Measurements from ENCODE around the gene SEMA6C. TPM values are rescaled to one million over a fixed set of nuclear protein-coding genes. Genes with fewer than 3 reads are reported as not detected.

SEMA6C gene
- total and polyA plus RNA-seq, 5 donors from 2014 or later = 0.63 to 7.2 (median 0.76) TPM

DNA sequence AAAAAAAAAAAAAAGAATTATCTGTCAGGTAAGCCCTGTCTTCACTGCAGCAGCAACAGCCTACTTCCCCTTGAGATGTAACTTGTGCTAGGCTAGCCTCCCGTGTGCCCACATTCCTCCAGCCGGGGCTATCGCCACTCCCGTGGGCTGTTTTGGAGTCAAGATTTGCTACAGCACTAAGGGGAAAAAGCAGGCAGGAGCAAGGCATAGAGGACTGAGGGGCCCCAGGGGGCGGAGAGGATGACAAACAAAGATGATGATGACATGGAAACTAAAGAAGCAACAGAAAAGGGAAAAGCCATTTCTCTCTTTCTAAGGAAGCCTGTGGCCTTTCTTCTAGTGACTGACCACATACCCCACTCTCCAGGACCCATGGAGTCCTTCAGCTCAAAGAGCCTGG lies 11.9 kb upstream of the SEMA6C start:
- Histone ChIP-seq H3K27me3 (ENCODE audit: control insufficient read depth, insufficient read depth, low read length) (no peaks in the 10 kb centered on the region), H3K27ac (ENCODE audit: insufficient read depth, low read length, poor library complexity, severe bottlenecking) (peak overlapping the region; percentile 37), H3K4me3 (ENCODE audit: low read depth, low read length) (peak overlapping the region; percentile 99), H3K4me1 (ENCODE audit: control insufficient read depth, insufficient read depth, low read length, poor library complexity, severe bottlenecking) (peaks cover 63% of the 10 kb centered on the region), H3K9me3 (ENCODE audit: control insufficient read depth in 2 of 2, low read length in 2 of 2) (no peaks in the 10 kb centered on the region), H3K36me3 (ENCODE audit: control insufficient read depth, insufficient read depth, low read length) (peaks cover 25% of the 10 kb centered on the region)
- H3K9me3 Mint-ChIP-seq = no peaks in the 10 kb centered on the region
- peak overlapping the region; percentile 93 to 97 (median 94) for H3K27ac Mint-ChIP-seq
- no peaks in the 10 kb centered on the region for H3K27me3 Mint-ChIP-seq
- DNase-seq = no peak
- peaks cover 26% of the 10 kb centered on the region for H3K36me3 Mint-ChIP-seq
- peaks cover 5 to 66% (median 52%) of the 10 kb centered on the region in 4 donors for H3K4me1 Mint-ChIP-seq
- H3K4me3 Mint-ChIP-seq = peak overlapping the region; percentile 98 to 100 (median 99)
- ATAC-seq (ENCODE audit: low read depth in 2 of 2) = no peak

DNA sequence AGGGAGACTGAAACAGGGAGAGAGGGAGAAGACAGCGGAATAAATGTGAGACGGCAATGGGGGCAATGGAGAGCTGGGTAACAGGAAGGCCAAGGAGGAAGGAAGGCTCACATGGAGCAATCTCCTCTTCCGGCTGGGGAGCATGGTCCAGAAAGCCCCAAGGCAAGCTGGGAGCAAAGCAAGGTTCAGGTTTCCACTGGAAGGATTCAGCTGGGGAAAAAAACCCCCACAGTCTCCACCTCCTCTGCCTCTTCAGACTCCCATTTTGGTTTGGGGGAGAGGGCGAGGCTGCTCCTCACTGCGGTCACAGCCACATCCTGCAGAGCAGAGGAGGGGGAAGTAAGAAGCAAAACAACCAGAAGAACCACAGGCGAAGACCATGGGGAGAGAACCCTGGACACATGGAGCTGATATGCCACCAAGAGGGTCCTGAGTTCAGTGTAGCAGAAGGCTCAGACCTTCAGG lies 10.7 kb upstream of the SEMA6C start:
- peak; percentile 47 to 88 (median 67) for DNase-seq
- H3K9me3 Mint-ChIP-seq = no peaks in the 10 kb centered on the region
- Histone ChIP-seq H3K27me3 (ENCODE audit: control insufficient read depth, insufficient read depth, low read length) (no peaks in the 10 kb centered on the region), H3K27ac (ENCODE audit: insufficient read depth, low read length, poor library complexity, severe bottlenecking) (peak overlapping the region; percentile 65), H3K4me3 (ENCODE audit: low read depth, low read length) (peak overlapping the region; percentile 99), H3K9me3 (ENCODE audit: control insufficient read depth in 2 of 2, low read length in 2 of 2) (no peaks in the 10 kb centered on the region), H3K4me1 (ENCODE audit: control insufficient read depth, insufficient read depth, low read length, poor library complexity, severe bottlenecking) (peaks cover 61% of the 10 kb centered on the region), H3K36me3 (ENCODE audit: control insufficient read depth, insufficient read depth, low read length) (peaks cover 22% of the 10 kb centered on the region)
- H3K27ac Mint-ChIP-seq = peak overlapping the region; percentile 93 to 99 (median 94)
- H3K4me3 Mint-ChIP-seq = peak overlapping the region; percentile 98 to 100 (median 99)
- H3K36me3 Mint-ChIP-seq = peaks cover 25% of the 10 kb centered on the region
- ATAC-seq (ENCODE audit: low read depth in 2 of 2) = peak; percentile 48 to 55
- no peaks in the 10 kb centered on the region for H3K27me3 Mint-ChIP-seq
- peaks cover 5 to 57% (median 43%) of the 10 kb centered on the region in 4 donors for H3K4me1 Mint-ChIP-seq

DNA sequence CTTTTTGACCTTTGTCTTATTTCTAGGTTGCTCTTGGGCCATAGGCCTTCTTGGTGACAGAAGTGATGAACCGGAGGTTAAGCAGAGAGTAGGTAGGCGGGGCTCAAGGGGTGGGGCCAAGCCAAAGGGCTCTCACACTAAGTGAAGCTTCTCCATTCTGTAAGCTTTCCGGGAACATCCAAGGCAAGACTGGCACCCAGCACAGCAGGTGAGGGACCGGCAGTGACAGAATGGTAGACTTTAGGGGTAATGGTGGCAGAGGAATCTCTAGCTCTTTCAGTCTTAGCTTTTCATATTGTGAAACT lies 10.0 kb upstream of the SEMA6C start, which contains the start of gene TNFAIP8L2:
TNFAIP8L2 (plus strand) TSS at position 135 of the 305 bp plus-strand sequence. CDS start 2,049 bp downstream, outside the sequence.
- peak within 1 kb of the TSS; percentile 93 to 99 (median 94) for H3K27ac Mint-ChIP-seq
- ATAC-seq (ENCODE audit: low read depth in 2 of 2) = peak; percentile 82 to 83
- H3K4me3 ChIP-seq (ENCODE audit: low read depth, low read length) = peak within 1 kb of the TSS; percentile 99
- no peaks in the 10 kb centered on the region for H3K9me3 Mint-ChIP-seq
- H3K4me3 Mint-ChIP-seq = peak within 1 kb of the TSS; percentile 98 to 100 (median 99)
- H3K4me1 ChIP-seq (ENCODE audit: control insufficient read depth, insufficient read depth, low read length, poor library complexity, severe bottlenecking) = peaks cover 54% of the 10 kb centered on the region
- peak; percentile 65 to 90 (median 67) for DNase-seq
- no peaks in the 10 kb centered on the region for H3K9me3 ChIP-seq (ENCODE audit: control insufficient read depth in 2 of 2, low read length in 2 of 2)
- peak within 1 kb of the TSS; percentile 65 for H3K27ac ChIP-seq (ENCODE audit: insufficient read depth, low read length, poor library complexity, severe bottlenecking)
- H3K36me3 Mint-ChIP-seq = peaks cover 19% of the 10 kb centered on the region
- peaks cover 5 to 50% (median 37%) of the 10 kb centered on the region in 4 donors for H3K4me1 Mint-ChIP-seq
- no peaks in the 10 kb centered on the region for H3K27me3 Mint-ChIP-seq
- peaks cover 22% of the 10 kb centered on the region for H3K36me3 ChIP-seq (ENCODE audit: control insufficient read depth, insufficient read depth, low read length)
- H3K27me3 ChIP-seq (ENCODE audit: control insufficient read depth, insufficient read depth, low read length) = no peaks in the 10 kb centered on the region

DNA sequence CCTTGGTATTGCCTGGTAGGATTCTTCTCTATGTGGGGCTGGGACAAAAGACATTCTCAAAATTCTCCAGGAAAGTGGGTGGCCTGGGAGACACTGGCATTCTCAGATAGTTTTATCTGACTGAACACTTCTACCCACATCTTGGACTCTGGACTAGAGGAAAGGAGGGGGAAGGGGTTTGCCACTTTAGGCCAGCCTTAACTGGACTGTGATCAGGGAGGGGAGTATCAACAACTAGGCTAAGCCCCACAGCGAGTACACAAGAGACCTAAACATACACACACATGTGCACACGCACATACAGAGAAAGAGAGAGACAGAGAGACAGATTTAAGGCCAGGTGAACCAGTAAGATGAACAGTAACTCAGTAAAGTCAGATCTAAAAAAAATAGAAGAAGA lies 1.2 kb upstream of the SEMA6C start:
- no peak overlapping the region for H3K27ac ChIP-seq (ENCODE audit: insufficient read depth, low read length, poor library complexity, severe bottlenecking)
- H3K4me1 ChIP-seq (ENCODE audit: control insufficient read depth, insufficient read depth, low read length, poor library complexity, severe bottlenecking) = peaks cover 23% of the 10 kb centered on the region
- no peaks in the 10 kb centered on the region for H3K9me3 ChIP-seq (ENCODE audit: control insufficient read depth in 2 of 2, low read length in 2 of 2)
- H3K4me1 Mint-ChIP-seq = peaks cover 0 to 23% (median 4%) of the 10 kb centered on the region in 4 donors
- no peaks in the 10 kb centered on the region for H3K9me3 Mint-ChIP-seq
- DNase-seq (no peak), ATAC-seq (ENCODE audit: low read depth in 2 of 2) (no peak)
- H3K27me3 Mint-ChIP-seq = peaks cover 13% of the 10 kb centered on the region
- H3K36me3 ChIP-seq (ENCODE audit: control insufficient read depth, insufficient read depth, low read length) = no peaks in the 10 kb centered on the region
- H3K4me3 Mint-ChIP-seq = peak overlapping the region; percentile 82 to 98 (median 92)
- no peak overlapping the region for H3K4me3 ChIP-seq (ENCODE audit: low read depth, low read length)
- H3K27ac Mint-ChIP-seq = no peak overlapping the region
- H3K27me3 ChIP-seq (ENCODE audit: control insufficient read depth, insufficient read depth, low read length) = no peaks in the 10 kb centered on the region
- no peaks in the 10 kb centered on the region for H3K36me3 Mint-ChIP-seq

DNA sequence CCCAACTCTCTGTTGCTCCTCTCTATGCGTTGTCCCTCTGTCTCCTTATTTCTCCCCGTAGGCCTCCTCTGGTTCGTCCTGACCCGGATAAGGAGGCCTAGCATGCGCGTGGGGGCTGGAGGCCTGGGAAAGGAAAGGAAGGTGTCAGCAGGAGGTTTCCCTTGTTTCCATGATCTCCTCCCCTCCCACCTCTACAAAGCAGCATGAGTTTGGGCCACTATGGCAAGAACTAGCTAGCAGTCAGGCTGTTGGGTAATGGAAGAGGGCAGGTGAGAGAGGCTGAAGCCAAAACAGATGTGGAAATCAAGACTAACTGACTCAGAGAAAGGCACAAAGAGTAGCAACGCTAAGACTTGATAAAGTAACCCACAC lies 687 bp upstream of the SEMA6C start:
- Mint-ChIP-seq H3K9me3 (no peaks in the 10 kb centered on the region), H3K27me3 (peaks cover 13% of the 10 kb centered on the region), H3K27ac (peak overlapping the region in 2 of 3 donors; percentile 90 to 91), H3K4me1 (peaks cover 0 to 23% (median 4%) of the 10 kb centered on the region in 4 donors), H3K4me3 (peak overlapping the region; percentile 88 to 98 (median 95)), H3K36me3 (no peaks in the 10 kb centered on the region)
- Histone ChIP-seq H3K4me1 (ENCODE audit: control insufficient read depth, insufficient read depth, low read length, poor library complexity, severe bottlenecking) (peaks cover 23% of the 10 kb centered on the region), H3K4me3 (ENCODE audit: low read depth, low read length) (peak overlapping the region; percentile 78), H3K9me3 (ENCODE audit: control insufficient read depth in 2 of 2, low read length in 2 of 2) (no peaks in the 10 kb centered on the region), H3K27me3 (ENCODE audit: control insufficient read depth, insufficient read depth, low read length) (no peaks in the 10 kb centered on the region), H3K27ac (ENCODE audit: insufficient read depth, low read length, poor library complexity, severe bottlenecking) (no peak overlapping the region), H3K36me3 (ENCODE audit: control insufficient read depth, insufficient read depth, low read length) (no peaks in the 10 kb centered on the region)
- DNase-seq = no peak
- no peak for ATAC-seq (ENCODE audit: low read depth in 2 of 2)

DNA sequence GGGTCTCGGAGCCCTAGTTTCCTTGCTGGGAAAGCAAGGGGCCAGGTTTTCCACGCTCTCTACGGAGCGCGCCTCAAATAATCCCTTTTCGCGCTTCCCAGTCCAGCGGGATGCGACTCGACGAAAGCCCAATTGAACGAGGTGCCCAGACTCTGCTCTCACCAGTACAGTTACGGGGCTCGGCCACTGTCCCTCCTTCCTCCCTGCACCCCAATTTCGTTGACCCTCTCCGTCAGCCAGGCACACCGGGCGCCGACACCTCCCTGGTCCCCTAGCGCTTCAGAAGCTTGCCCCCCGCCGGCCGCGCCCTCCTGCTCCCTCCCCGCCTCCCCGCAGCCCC lies 389 bp downstream of the SEMA6C start:
- peak overlapping the region; percentile 88 to 98 (median 95) for H3K4me3 Mint-ChIP-seq
- no peaks in the 10 kb centered on the region for H3K9me3 Mint-ChIP-seq
- no peaks in the 10 kb centered on the region for H3K36me3 Mint-ChIP-seq
- no peaks in the 10 kb centered on the region for H3K36me3 ChIP-seq (ENCODE audit: control insufficient read depth, insufficient read depth, low read length)
- H3K4me3 ChIP-seq (ENCODE audit: low read depth, low read length) = peak overlapping the region; percentile 62
- H3K27me3 ChIP-seq (ENCODE audit: control insufficient read depth, insufficient read depth, low read length) = no peaks in the 10 kb centered on the region
- H3K27ac Mint-ChIP-seq = peak overlapping the region in 1 of 3 donors; percentile 91
- peaks cover 23% of the 10 kb centered on the region for H3K4me1 ChIP-seq (ENCODE audit: control insufficient read depth, insufficient read depth, low read length, poor library complexity, severe bottlenecking)
- ATAC-seq (ENCODE audit: low read depth in 2 of 2) = no peak
- no peak overlapping the region for H3K27ac ChIP-seq (ENCODE audit: insufficient read depth, low read length, poor library complexity, severe bottlenecking)
- H3K27me3 Mint-ChIP-seq = peaks cover 13% of the 10 kb centered on the region
- no peaks in the 10 kb centered on the region for H3K9me3 ChIP-seq (ENCODE audit: control insufficient read depth in 2 of 2, low read length in 2 of 2)
- DNase-seq = peak in 1 of 3 donors; percentile 22
- peaks cover 0 to 23% (median 4%) of the 10 kb centered on the region in 4 donors for H3K4me1 Mint-ChIP-seq

DNA sequence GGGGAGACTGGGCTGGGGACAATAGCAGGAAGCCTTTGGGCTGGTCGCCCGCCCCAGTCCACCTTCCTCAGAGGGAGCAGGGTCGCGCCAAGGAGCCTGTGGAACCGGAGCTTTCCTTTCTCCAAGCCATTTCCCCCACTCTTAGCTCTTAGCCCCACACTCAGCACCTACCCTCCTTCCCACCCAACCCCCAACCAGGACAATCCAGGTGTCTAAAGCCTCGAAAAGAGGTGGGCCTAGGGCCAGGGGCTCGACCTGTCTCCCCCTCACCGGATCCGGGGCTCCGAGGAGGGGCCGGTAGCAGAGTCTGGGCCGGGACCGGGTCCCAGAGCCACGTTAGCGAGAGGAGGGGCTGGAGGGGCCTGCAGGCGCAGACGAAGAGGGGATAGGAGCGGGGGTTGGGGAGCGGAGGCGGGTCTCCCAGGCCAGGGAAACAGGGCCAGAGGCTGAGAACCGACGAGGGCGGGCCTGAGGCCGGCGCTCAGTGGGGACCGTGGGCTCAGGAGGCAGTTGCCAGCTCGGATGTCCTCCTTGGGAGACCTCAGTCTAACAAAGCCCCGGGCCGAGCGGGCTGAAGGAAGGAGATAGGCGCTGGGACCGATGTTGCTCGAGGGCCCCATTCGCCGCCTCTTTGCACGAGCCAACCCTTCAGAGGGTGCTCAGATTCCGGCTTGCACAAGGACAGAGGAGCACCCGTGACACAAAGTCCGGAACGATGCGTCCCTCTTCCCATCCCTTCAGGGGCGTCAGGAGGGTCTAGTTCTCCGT lies 943 bp downstream of the SEMA6C start:
- H3K9me3 Mint-ChIP-seq = no peaks in the 10 kb centered on the region
- H3K36me3 Mint-ChIP-seq = no peaks in the 10 kb centered on the region
- no peak overlapping the region for H3K27ac Mint-ChIP-seq
- H3K27me3 Mint-ChIP-seq = peaks cover 13% of the 10 kb centered on the region
- peak overlapping the region; percentile 93 to 98 (median 95) for H3K4me3 Mint-ChIP-seq
- peaks cover 0 to 23% (median 4%) of the 10 kb centered on the region in 4 donors for H3K4me1 Mint-ChIP-seq
- no peaks in the 10 kb centered on the region for H3K27me3 ChIP-seq (ENCODE audit: control insufficient read depth, insufficient read depth, low read length)
- no peaks in the 10 kb centered on the region for H3K9me3 ChIP-seq (ENCODE audit: control insufficient read depth in 2 of 2, low read length in 2 of 2)
- H3K4me3 ChIP-seq (ENCODE audit: low read depth, low read length) = peak overlapping the region; percentile 60
- ATAC-seq (ENCODE audit: low read depth in 2 of 2) (no peak), DNase-seq (peak in 1 of 3 donors; percentile 45)
- peaks cover 23% of the 10 kb centered on the region for H3K4me1 ChIP-seq (ENCODE audit: control insufficient read depth, insufficient read depth, low read length, poor library complexity, severe bottlenecking)
- no peak overlapping the region for H3K27ac ChIP-seq (ENCODE audit: insufficient read depth, low read length, poor library complexity, severe bottlenecking)
- no peaks in the 10 kb centered on the region for H3K36me3 ChIP-seq (ENCODE audit: control insufficient read depth, insufficient read depth, low read length)

All from CD4-positive, CD25-positive, alpha-beta regulatory T cell (primary cell).